HepG2 (cell line): Measurements from ENCODE around the gene ENO3. TPM values are rescaled to one million over a fixed set of nuclear protein-coding genes. Genes with fewer than 3 reads are reported as not detected.

Source experiments
- DRAP1 ChIP-seq: IDR thresholded peaks from 2 replicates; pipeline ENCODE4 v1.6.1; 2016; ENCODE audit warnings: missing genetic modification reagents, missing compliant biosample characterization
- DZIP1 ChIP-seq: sonication (generic); formaldehyde crosslinking; IDR thresholded peaks from 2 replicates; pipeline ENCODE4 v1.5.0; 2020; ENCODE audit warnings: mild to moderate bottlenecking, missing genetic modification reagents
- HMGXB4 ChIP-seq, 2 experiments: sonication (generic) in 1 of 2; formaldehyde crosslinking in 1 of 2; IDR thresholded peaks; 2 replicates each; pipeline versions ENCODE4 v1.4.0 to v1.6.1; 2018 to 2020; ENCODE audit warnings: missing genetic modification reagents in 2 of 2, borderline replicate concordance in 1 of 2, low read depth in 1 of 2, mild to moderate bottlenecking in 1 of 2, missing biosample characterization in 1 of 2
- HNF1B ChIP-seq: sonication (generic); formaldehyde crosslinking; IDR thresholded peaks from 2 replicates; pipeline ENCODE4 v1.5.1; 2020; ENCODE audit warnings: mild to moderate bottlenecking, moderate library complexity, missing genetic modification reagents
- HOXA7 ChIP-seq: sonication (generic); formaldehyde crosslinking; IDR thresholded peaks from 2 replicates; pipeline ENCODE4 v1.8.1; 2022; ENCODE audit warnings: mild to moderate bottlenecking, missing genetic modification reagents, moderate library complexity
- NAIF1 ChIP-seq: sonication (generic); formaldehyde crosslinking; IDR thresholded peaks from 2 replicates; pipeline ENCODE4 v1.5.0; 2020; ENCODE audit warnings: mild to moderate bottlenecking, missing genetic modification reagents, borderline replicate concordance
- NFE2L1 ChIP-seq: sonication (generic); formaldehyde crosslinking; IDR thresholded peaks from 2 replicates; pipeline ENCODE4 v1.4.0; 2020; ENCODE audit warnings: missing genetic modification reagents, mild to moderate bottlenecking, borderline replicate concordance
- POLR2G ChIP-seq: fragments of 200-400 bp; formaldehyde crosslinking; IDR thresholded peaks from 2 replicates; pipeline ENCODE4 v1.6.1; 2018; ENCODE audit warnings: mild to moderate bottlenecking, low read depth, low read length, moderate library complexity
- TARDBP ChIP-seq: sonication (generic); formaldehyde crosslinking; IDR thresholded peaks from 2 replicates; pipeline ENCODE4 v1.8.0; 2022; ENCODE audit warnings: mild to moderate bottlenecking, missing genetic modification reagents
- ZBTB8A ChIP-seq: sonication (generic); formaldehyde crosslinking; IDR thresholded peaks from 2 replicates; pipeline ENCODE4 v1.4.0; 2020; ENCODE audit warnings: mild to moderate bottlenecking, low read depth, missing genetic modification reagents, borderline replicate concordance
- ZFP91 ChIP-seq: sonication (generic); formaldehyde crosslinking; IDR thresholded peaks from 2 replicates; pipeline ENCODE4 v1.9.0; 2022; ENCODE audit warnings: missing genetic modification reagents, mild to moderate bottlenecking, borderline replicate concordance
- ZIK1 ChIP-seq: sonication (generic); formaldehyde crosslinking; IDR thresholded peaks from 2 replicates; pipeline ENCODE4 v1.5.0; 2020; ENCODE audit warnings: mild to moderate bottlenecking, low read depth, missing genetic modification reagents, borderline replicate concordance
- ZKSCAN1 ChIP-seq: fragments of 150-350 bp; IDR thresholded peaks from 2 replicates; pipeline ENCODE4 v1.6.1; 2014; ENCODE audit warnings: low read length
- ZMYM4 ChIP-seq: sonication (generic); formaldehyde crosslinking; IDR thresholded peaks from 2 replicates; pipeline ENCODE4 v1.8.1; 2023; ENCODE audit warnings: mild to moderate bottlenecking, missing genetic modification reagents
- ZNF441 ChIP-seq: sonication (generic); formaldehyde crosslinking; IDR thresholded peaks from 2 replicates; pipeline ENCODE4 v1.7.0; 2021; ENCODE audit warnings: missing genetic modification reagents, borderline replicate concordance
- ZNF460 ChIP-seq: sonication (generic); formaldehyde crosslinking; IDR thresholded peaks from 2 replicates; pipeline ENCODE4 v1.5.1; 2020; ENCODE audit warnings: missing genetic modification reagents, mild to moderate bottlenecking, borderline replicate concordance
- ZNF746 ChIP-seq: sonication (generic); formaldehyde crosslinking; IDR thresholded peaks from 2 replicates; pipeline ENCODE4 v1.8.0; 2022; ENCODE audit warnings: mild to moderate bottlenecking, missing genetic modification reagents
- ZNF841 ChIP-seq: sonication (generic); formaldehyde crosslinking; IDR thresholded peaks from 2 replicates; pipeline ENCODE4 v1.8.1; 2023; ENCODE audit warnings: missing genetic modification reagents, borderline replicate concordance
- polyA plus RNA-seq, 8 experiments: library from polyadenylated mRNA; depleted of rRNA in 3 of 8; stranded (reverse) in 7 of 8; unstranded in 1 of 8; fragments of >200 nt; fragmentation: Illumina TruSeq in 4 of 8; extraction: Trizol in 4 of 8; gene quantifications; 2 replicates each; pipeline versions ENCODE4 v1.2.1 to v1.2.3, GENCODE V29; 2011 to 2016; ENCODE audit warnings: low read depth in 4 of 8, missing spikeins in 1 of 8, mixed read lengths in 1 of 8; ENCODE audit not compliant: insufficient read depth in 1 of 8
- total RNA-seq, 5 experiments: library from RNA; depleted of rRNA; stranded (reverse); fragments of >200 nt; fragmentation: Illumina TruSeq; extraction: Trizol; gene quantifications; 2 replicates each; pipeline ENCODE4 v1.2.3, GENCODE V29; 2016; ENCODE audit warnings: low read depth in 1 of 5

The ENO3 gene
- total and polyA plus RNA-seq, 2 of the 13 experiments (the other 11 are each of a cell fraction or from before 2014, with no cell fraction given) = 59.8 to 69.8 TPM

GRCh38 chr17:4967539-4968485 is 16.9 kb downstream of the ENO3 start, which contains the start of gene SPAG7 (continued):
- TF ChIP-seq HMGXB4 (CRISPR knock-in tag; IDR thresholded peaks at IDR 0.05; ENCODE audit: borderline replicate concordance in 1 of 2, low read depth in 1 of 2) = peak in 1 of 2 experiments; percentile 27; a peak in 2 of 4 replicates
- peak; percentile 66 for TF ChIP-seq ZNF746 (CRISPR knock-in tag)
- 0 out of 2 replicates have a peak, but pooled peaks have one; percentile 67 for TF ChIP-seq HOXA7 (CRISPR knock-in tag)
- no peak; the same call in 1 of the 2 replicates for TF ChIP-seq ZBTB8A (CRISPR knock-in tag)
- TF ChIP-seq DRAP1 (CRISPR knock-in tag) = peak; percentile 79
- TF ChIP-seq ZNF441 (CRISPR knock-in tag) = 0 out of 2 replicates have a peak, but pooled peaks have one; percentile 63
- TF ChIP-seq DZIP1 (CRISPR knock-in tag) = peak; percentile 62; the same call in 1 of the 2 replicates
- peak; percentile 58 for TF ChIP-seq ZFP91 (CRISPR knock-in tag)
- no peak for TF ChIP-seq ZNF460 (CRISPR knock-in tag)
- no peak for TF ChIP-seq NFE2L1 (CRISPR knock-in tag)
- peak; percentile 76 for TF ChIP-seq ZMYM4 (CRISPR knock-in tag)
- TF ChIP-seq ZIK1 (CRISPR knock-in tag) = no peak
- TF ChIP-seq ZNF841 (CRISPR knock-in tag) = 0 out of 2 replicates have a peak, but pooled peaks have one; percentile 19
- peak; percentile 85 for TF ChIP-seq POLR2G
- TF ChIP-seq HNF1B (CRISPR knock-in tag) = peak; percentile 38; the same call in 1 of the 2 replicates
- TF ChIP-seq TARDBP (CRISPR knock-in tag) = peak; percentile 87; the same call in 1 of the 2 replicates
- 0 out of 2 replicates have a peak, but pooled peaks have one; percentile 22 for TF ChIP-seq ZKSCAN1
- TF ChIP-seq NAIF1 (CRISPR knock-in tag) = no peak
